ENCODE data around the gene RPL19.
A peak's percentile ranks its signal among the peaks of the same experiment; 100 is the strongest.

RPL19 gene

DNA sequence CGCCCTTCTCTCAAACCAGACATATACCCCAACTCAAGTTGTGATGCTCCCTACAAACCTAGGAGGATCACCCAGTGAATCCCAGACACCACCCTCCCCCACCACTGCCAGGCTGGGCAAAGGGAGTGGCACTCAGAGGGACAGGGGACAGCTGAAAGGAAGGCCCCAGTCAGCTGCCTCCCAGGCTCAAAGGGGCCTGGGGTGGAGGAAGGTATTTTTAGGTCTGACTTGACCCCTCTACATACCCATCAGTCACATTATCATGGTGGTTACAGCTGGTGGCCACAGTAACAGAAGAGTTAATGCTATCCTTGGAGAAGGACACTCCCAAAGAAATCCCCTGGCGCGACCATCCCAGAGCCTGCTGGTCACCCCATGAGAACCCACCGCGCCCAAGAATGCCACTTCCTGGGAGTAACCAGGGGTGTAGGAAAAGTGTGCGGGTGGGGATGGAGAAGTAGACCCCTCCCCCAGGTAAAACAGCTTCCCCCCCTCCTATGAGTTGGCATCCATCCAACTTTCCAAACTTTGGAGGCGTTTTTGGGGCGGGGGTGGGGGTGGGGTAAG lies 3.8 kb upstream of the RPL19 start:
- TF ChIP-seq, protein P1, sequence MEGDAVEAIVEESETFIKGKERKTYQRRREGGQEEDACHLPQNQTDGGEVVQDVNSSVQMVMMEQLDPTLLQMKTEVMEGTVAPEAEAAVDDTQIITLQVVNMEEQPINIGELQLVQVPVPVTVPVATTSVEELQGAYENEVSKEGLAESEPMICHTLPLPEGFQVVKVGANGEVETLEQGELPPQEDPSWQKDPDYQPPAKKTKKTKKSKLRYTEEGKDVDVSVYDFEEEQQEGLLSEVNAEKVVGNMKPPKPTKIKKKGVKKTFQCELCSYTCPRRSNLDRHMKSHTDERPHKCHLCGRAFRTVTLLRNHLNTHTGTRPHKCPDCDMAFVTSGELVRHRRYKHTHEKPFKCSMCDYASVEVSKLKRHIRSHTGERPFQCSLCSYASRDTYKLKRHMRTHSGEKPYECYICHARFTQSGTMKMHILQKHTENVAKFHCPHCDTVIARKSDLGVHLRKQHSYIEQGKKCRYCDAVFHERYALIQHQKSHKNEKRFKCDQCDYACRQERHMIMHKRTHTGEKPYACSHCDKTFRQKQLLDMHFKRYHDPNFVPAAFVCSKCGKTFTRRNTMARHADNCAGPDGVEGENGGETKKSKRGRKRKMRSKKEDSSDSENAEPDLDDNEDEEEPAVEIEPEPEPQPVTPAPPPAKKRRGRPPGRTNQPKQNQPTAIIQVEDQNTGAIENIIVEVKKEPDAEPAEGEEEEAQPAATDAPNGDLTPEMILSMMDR (IDR thresholded peaks at IDR 0.05; ENCODE audit: low read depth, low read length, missing control alignments), result no peak
- in situ Hi-C loops (cut with HindIII; ENCODE audit: low sequenced_read_pairs), result no loop called here
- DNase-seq (ENCODE audit: low read depth), result no peak
- H3K4me3 ChIP-seq (ENCODE audit: low read depth, low read length), result peak overlapping the region; percentile 79

DNA sequence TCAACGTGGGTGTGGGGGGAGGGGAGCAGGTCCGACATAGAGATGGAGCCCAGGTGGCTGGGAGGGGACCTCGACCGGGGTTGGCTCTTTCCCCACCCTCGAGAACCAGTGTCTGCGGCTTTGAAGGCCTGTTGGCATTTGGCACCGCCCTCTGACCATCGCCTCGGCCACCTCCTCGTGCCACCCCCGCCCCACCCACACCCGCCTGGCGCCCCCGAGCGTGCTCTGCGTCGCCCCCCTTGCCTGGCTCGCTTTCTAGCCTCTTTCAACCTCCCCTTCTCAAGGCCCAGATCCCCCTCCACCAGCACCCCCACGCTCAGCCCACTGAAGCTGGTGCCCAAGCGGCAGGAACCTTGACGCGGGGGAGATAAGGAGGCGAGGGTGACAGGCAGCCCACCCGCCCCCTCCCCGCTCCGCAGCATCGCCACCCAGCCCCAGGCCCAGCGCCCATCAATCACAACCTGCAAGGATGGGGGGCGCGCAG lies 3.2 kb upstream of the RPL19 start:
- DNase-seq (ENCODE audit: low read depth), result no peak
- H3K4me3 ChIP-seq (ENCODE audit: low read depth, low read length), result peak overlapping the region; percentile 79
- TF ChIP-seq, protein P1 (IDR thresholded peaks at IDR 0.05; ENCODE audit: low read depth, low read length, missing control alignments), result no peak
- in situ Hi-C loops (cut with HindIII; ENCODE audit: low sequenced_read_pairs), result no loop called here

DNA sequence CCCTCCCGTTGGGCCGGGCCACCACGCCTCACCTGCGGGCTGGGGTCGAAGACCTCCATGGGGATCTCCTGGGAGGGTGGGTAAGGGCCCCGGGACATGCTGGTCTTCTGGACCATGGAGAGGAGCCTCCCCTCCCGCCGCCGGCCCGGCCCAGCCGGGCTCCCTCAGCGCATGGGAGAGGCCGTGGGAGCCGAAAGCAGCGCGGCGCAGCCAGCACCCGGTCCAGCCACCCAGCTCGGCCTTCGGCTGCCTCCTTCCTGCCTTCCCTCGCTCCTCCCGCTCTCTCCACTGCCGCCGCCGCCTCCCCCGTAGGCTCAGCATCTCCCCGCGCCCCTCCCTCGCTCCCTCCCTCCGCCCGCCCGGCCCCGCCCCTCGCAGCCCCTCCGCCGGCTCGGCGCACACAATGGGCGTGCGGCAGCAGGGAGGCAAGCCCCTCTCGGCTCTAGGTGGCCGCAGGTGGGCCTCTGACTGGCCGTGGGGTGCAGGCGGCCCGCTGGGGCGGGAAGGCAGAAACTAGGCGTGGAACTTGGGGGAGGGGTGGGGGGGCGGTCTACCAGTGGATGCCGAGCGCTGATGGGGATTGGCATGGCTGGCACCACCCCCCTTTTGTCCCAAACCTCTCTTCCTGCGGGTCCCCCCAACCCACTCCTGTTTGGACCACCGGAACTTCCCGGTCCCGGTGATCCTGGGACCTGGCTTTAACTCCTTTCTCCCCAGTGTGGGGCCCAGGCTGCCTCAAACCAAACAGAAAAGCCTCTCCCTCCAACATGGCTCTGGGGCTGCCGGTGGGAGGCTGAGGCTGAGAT lies 2.5 kb upstream of the RPL19 start, which contains the start of gene CACNB1:
Gene CACNB1 (minus strand): TSS at position 290 of the 806 bp plus-strand sequence. CDS start 174 bp downstream, at position 116.
- in situ Hi-C loops (cut with HindIII; ENCODE audit: low sequenced_read_pairs), result no loop called here
- peak within 1 kb of the TSS; percentile 79 for H3K4me3 ChIP-seq (ENCODE audit: low read depth, low read length)
- DNase-seq (ENCODE audit: low read depth), result no peak
- TF ChIP-seq, protein P1 (IDR thresholded peaks at IDR 0.05; ENCODE audit: low read depth, low read length, missing control alignments), result no peak

DNA sequence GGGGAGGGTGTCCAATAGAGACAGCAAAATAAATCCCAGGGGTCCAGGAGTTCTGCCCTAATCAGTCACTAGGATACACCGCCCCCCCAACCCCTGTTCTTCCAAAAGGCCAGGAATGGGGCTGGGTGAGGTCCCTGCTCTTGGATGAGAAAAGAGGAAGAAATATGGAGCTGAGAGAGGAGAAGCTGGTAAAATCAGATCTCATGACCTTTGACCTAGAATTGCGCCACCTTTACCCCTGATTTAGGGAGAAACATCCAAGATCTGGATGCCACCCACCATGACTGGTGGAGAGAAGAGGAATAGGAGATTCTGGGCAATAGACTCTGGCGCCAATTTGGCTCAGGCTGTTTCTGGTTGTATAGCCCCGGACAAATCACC lies 1.9 kb upstream of the RPL19 start:
- in situ Hi-C loops (cut with HindIII; ENCODE audit: low sequenced_read_pairs), result no loop called here
- TF ChIP-seq, protein P1 (IDR thresholded peaks at IDR 0.05; ENCODE audit: low read depth, low read length, missing control alignments), result no peak
- DNase-seq (ENCODE audit: low read depth), result no peak
- H3K4me3 ChIP-seq (ENCODE audit: low read depth, low read length), result peak overlapping the region; percentile 79

DNA sequence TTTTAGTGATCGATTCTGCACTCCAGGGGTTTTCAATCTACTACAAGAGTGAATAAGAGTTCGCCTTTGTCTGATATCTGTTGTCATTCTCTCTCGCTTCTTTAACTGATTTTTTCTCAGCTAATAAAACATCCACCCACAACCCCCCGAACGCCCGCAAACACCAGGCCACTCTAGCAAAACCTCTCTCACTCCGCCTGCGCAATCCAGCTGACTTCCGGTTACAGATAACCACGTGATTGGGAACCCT lies 338 bp upstream of the RPL19 start:
- in situ Hi-C loops (cut with HindIII; ENCODE audit: low sequenced_read_pairs), result no loop called here
- peak; percentile 91 for DNase-seq (ENCODE audit: low read depth)
- TF ChIP-seq, protein P1 (IDR thresholded peaks at IDR 0.05; ENCODE audit: low read depth, low read length, missing control alignments), result no peak
- H3K4me3 ChIP-seq (ENCODE audit: low read depth, low read length), result peak overlapping the region; percentile 89

DNA sequence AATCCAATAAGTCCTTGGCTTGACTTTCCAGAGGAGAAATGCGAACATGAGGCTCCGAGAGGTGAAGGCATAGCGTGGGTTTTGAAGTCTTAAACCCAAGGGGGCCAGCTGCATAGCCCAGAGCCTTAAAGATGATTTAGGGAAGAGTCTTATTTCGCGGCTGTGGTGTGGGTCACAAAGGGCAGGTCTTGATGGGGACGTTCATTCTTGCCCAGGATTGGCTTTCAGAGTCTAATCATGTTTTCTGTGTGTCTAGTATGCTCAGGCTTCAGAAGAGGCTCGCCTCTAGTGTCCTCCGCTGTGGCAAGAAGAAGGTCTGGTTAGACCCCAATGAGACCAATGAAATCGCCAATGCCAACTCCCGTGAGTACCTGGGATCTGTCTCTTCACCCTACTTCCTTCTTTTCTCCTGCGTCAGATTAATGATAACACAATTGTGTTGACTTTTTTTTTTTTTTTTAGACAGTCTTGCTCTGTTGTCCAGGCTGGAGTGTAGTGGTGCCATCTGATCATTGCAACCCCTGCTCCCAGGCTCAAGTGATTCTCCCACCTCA lies 951 bp downstream of the RPL19 start:
- peak overlapping the region; percentile 89 for H3K4me3 ChIP-seq (ENCODE audit: low read depth, low read length)
- in situ Hi-C loops (cut with HindIII; ENCODE audit: low sequenced_read_pairs), result no loop called here
- TF ChIP-seq, protein P1 (IDR thresholded peaks at IDR 0.05; ENCODE audit: low read depth, low read length, missing control alignments), result no peak
- no peak for DNase-seq (ENCODE audit: low read depth)

Measured in astrocyte of the cerebellum (primary cell).